Measurements from ENCODE around the gene ADAM12.

Gene ADAM12

GRCh38 chr10:126014309-126014708, 374.0 kb downstream of the ADAM12 start:
- DNase-seq (ENCODE audit: low spot score), result no peak

GRCh38 chr10:126013489-126014281, 374.6 kb downstream of the ADAM12 start:
- peak; percentile 21 for DNase-seq (ENCODE audit: low spot score)

DNA sequence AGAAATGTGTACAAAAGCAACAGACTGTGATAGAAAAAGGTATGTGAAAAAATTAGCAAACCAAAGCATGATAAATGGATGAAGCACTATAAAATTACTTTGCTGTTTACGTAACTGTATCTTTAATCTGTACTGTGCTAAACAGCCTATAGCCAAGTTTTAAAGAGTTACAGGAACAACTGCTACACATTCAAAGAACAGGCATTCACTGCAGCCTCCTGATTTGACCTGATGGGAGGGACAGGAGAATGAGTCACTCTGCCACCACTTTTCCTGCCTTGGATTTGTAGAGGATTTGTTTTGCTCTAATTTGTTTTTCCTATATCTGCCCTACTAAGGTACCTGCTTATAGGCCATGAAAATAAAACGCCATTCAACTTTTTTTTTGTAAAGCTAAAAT, 375.8 kb downstream of the ADAM12 start:
- no peak for DNase-seq (ENCODE audit: low spot score)

DNA sequence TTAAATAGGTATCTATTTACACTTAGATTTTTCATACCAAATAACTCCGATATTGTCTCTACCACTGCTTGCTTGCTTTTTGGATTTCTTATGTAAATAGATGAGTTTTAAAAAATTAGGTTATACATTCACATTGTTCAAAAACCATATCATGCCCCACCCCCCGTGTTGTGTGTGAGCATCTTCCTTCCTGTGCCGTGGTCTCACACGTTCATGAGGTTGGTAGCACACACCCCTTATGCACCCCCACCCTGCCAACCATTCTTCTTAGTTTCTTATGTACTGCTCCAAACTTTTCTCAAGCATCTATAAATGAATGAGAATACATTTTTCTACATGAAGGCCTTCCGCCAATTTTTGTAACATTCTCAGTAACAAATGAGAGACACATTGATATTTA, 376.3 kb downstream of the ADAM12 start:
- no peak for DNase-seq (ENCODE audit: low spot score)

DNA sequence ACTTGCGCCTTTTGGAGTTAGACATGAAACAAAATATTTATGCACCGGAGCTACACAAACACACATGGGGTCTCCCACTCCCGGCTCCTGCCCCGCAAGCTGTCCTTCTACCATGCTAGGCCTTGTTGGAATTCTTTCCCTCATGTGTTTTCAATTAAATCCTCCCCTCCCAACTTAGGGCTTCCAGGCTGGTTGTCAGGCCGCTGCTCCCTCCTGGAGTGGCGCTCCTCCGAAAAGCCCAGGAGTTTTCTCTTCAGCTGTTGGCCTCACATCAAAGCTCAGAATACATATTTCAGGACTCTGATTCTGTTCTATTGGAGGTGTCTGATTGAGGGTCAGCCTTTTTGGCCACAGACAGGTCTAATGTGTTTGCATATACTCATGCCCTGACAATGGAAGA, 378.6 kb downstream of the ADAM12 start:
- no peak for DNase-seq (ENCODE audit: low spot score)

DNA sequence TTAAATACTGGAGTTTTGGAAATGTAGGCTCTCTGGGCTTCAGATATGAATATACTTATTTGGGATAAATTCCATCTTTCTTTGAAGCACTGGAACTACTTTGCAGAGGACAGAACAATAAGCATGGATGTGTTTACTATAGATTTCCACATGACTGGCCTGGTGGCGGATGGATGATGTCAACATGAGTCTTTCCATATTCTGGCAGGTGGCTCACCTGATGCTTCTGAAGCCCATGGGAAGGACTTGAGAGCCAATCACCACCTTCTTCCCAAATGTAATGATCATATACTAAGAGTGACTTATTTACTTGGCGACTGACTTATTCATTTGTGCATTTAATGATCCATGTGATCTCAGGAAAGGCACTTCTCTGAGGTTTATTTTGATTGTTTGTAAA, 381.4 kb downstream of the ADAM12 start:
- DNase-seq (ENCODE audit: low spot score), result no peak

DNA sequence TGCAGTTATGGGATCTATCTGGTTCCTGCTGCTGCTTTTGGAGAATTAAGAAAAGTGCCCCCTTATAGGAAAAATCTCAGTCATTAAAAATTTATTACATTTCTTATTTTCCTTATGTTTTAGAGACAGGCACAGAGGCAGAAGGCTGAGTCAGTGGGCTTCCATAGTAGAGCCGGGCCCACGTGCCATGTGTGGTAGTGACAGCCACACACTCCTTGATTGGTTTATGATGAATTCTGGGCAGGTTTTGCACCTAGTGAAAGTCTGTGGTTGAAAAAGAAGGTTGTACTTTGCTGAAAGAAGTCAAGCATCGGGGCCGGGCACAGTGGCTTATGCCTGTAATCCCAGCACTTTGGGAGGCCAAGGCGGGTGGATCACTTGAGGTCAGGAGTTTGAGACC, 382.0 kb downstream of the ADAM12 start:
- no peak for DNase-seq (ENCODE audit: low spot score)

DNA sequence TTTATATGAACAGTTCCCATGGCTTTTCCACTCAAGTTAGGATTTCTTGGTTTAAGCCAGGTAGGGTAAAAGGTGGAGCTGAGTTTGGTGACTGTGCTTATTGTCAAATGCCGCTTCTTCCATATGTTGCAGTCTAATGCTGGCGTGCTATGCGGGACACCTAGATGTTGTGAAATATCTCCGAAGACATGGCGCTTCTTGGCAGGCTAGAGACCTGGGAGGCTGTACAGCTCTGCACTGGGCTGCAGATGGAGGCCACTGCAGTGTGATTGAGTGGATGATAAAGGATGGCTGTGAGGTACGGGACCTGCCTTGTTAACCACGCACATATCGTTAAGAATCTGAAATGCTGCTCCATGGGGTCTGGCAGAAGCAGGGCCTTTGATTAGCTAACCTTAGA, 383.5 kb downstream of the ADAM12 start:
- no peak for DNase-seq (ENCODE audit: low spot score)

DNA sequence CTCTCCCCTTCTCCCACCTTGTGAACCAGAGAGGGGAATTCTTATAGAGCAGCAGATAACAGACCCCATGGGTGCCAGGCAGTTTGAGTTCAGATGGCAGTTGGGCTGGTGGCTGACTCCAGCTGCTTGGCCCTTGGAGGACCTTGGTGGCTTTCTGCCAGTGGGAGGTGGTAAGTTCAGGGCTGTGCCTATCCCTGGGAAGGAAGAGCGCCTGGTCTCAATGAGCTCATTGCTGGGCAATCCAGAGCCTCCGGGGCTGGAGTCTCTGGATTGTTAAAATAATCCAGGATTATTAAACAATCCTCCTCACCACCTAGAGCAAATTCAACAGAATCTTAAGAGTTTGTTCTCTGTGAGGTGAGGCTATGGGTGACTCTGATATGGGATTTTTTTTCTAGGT, 386.7 kb downstream of the ADAM12 start:
- no peak for DNase-seq (ENCODE audit: low spot score)

GRCh38 chr10:125999694-126000093, 388.6 kb downstream of the ADAM12 start:
- no peak for DNase-seq (ENCODE audit: low spot score)

- no peak for DNase-seq (ENCODE audit: low spot score)
Measured at GRCh38 chr10:125997586-125997985, 390.7 kb downstream of the ADAM12 start.

- DNase-seq (ENCODE audit: low spot score), result no peak
Measured at GRCh38 chr10:125995726-125996304, 392.5 kb downstream of the ADAM12 start.

DNA sequence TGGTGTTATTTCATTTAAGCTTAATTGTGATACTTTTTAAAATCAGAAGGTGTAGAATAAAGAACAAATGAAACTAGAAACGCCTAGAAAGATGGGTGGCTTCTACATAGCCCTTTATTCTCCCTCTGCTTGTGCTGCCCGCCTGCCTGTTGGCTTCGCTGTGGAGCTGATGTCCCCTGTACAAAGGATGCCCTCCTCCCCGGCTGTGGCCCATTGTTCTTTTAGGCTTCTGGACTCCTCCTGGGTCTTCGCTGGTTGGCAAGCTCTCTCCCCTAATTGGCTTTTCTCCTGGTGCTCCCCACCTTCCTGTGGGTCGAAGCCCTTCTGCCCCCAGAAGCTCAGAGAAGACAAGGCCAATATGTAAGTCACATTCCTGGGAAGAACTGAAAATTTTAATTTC, 393.7 kb downstream of the ADAM12 start:
- DNase-seq (ENCODE audit: low spot score), result no peak

GRCh38 chr10:125992254-125992653, 396.0 kb downstream of the ADAM12 start:
- no peak for DNase-seq (ENCODE audit: low spot score)

DNA sequence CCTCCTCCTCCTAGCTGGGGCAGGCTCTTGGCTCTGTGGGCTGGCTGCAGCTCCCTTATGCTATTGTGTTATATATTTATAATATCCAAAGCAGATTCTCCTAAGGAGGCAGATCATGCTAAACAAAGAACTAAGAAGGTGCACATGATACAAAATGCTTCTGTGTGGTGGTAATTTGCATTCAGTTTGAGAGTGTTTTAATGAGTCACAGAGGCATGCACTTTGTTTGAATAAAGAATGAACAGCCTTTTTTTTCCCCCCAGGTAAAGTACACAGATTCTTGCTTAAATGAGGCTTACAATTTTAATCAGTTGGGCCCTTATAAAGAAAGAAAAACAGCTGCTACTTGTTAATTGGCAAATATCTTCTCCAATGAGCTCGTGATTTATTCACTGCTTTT, 396.9 kb downstream of the ADAM12 start:
- no peak for DNase-seq (ENCODE audit: low spot score)

GRCh38 chr10:125990974-125991373, 397.3 kb downstream of the ADAM12 start:
- no peak for DNase-seq (ENCODE audit: low spot score)

GRCh38 chr10:125989791-125990190, 398.5 kb downstream of the ADAM12 start:
- no peak for DNase-seq (ENCODE audit: low spot score)

- no peak for DNase-seq (ENCODE audit: low spot score)
Measured at GRCh38 chr10:125985557-125986240, 402.6 kb downstream of the ADAM12 start.

DNA sequence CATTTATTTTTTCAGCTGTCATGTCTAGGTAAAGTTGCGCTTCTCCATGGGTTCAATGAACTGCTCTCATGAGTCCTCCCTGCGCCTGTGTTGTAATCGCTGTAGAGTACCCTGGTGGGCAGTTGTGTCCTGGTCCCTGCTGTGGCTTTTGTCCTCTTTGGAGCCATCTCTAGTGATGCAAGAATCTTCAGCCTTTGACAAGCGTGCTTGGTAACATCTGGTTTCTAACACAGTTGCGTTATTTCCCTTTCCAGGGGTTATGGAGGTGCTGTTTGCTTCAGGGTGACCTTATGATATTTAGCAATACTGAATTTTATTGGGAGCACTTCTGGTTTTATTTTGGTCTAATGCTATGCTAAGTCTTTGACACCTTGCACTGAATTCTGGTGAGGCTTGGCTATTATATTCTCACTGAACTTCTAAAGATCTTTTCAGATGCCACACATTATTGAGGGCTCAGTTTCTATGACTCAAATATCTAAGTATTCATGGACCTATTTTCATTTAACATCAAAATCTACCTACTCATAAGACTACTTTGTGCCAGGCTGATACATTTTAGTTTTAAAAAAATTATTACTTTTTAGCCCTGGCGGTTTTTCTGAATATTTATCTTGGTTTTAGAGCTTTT, 403.3 kb downstream of the ADAM12 start:
- DNase-seq (ENCODE audit: low spot score), result no peak

DNA sequence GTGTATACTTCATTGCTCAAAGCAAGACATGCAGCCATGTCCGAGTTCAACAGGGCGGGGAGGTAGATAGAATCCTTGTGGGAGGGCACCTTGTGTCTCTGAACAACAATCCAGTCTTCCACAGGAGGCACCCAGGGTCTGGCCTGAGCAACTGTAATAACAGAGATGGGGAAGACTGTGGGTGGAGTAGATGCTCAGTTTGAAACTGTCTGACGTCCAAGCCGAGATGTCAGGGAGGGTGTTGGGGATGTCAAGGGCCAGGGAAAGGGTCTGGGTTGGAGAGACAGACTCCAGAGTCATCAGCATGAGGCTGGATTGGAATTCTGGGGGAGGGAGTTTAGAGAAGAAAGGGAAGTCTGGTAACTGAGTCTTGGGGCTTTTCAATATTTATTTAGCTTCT, 403.9 kb downstream of the ADAM12 start:
- DNase-seq (ENCODE audit: low spot score), result no peak

- no peak for DNase-seq (ENCODE audit: low spot score)
Measured at GRCh38 chr10:125983656-125984055, 404.6 kb downstream of the ADAM12 start.

GRCh38 chr10:125983161-125983560, 405.1 kb downstream of the ADAM12 start:
- no peak for DNase-seq (ENCODE audit: low spot score)

Measured in hematopoietic multipotent progenitor cell treated with erythropoietin and hydrocortisone succinate and interleukin-3 and kit ligand, for 17 days (in vitro differentiated cells).